K562 (cell line): ENCODE results near the gene KCNH8. TPM values are rescaled to one million over a fixed set of nuclear protein-coding genes. Genes with fewer than 3 reads are reported as not detected.

Experiments
- ATAC-seq: fragments of 200-7000 bp; cut with Tn5 transposase; 3 replicates; pipeline ENCODE4 v1.9.1; 2020; ENCODE audit warnings: moderate library complexity
- BruUV-seq: library from RNA; stranded (reverse); fragments of 400-500 nt; replicated peaks from 2 replicates; lab custom pipeline; 2021; lab: Mats Ljungman, UMichigan
- CTCF ChIA-PET: fragments of 300-600 bp; formaldehyde crosslinking; extraction: SDS; loops from one replicate; lab custom pipeline; 2021; ENCODE audit warnings: low intra/inter-chr PET ratio; lab: Yijun Ruan, JAX
- POLR2A ChIA-PET: fragments of 300-600, 350-650 bp; sonication (Branson Sonifier 250); formaldehyde crosslinking; extraction: SDS; loops from one replicate; lab custom pipeline; 2021; ENCODE audit warnings: antibody characterized with exemption, inconsistent platforms; lab: Yijun Ruan, JAX
- DNase-seq, 4 experiments: peaks; one replicate each; pipeline versions ENCODE4 v3.0.0 to v3.0.0-alpha.2; 2011 to 2018; ENCODE audit warnings: low spot score in 3 of 4, mixed read lengths in 3 of 4; ENCODE audit errors: extremely low read depth in 1 of 4
- FAIRE-seq: peaks from 2 replicates; lab custom pipeline; 2011; peaks lifted over from hg19 to GRCh38; lab: Jason Lieb, UNC
- H2AFZ ChIP-seq: 2 replicates; pipeline ENCODE4 v1.6.0; 2011; ENCODE audit warnings: low read depth, low read length, control low read depth, inconsistent platforms
- H3K27ac ChIP-seq: fragments of 200-600 bp; 3 replicates; pipeline ENCODE4 v1.8.0; 2011; ENCODE audit warnings: low read depth, mild to moderate bottlenecking, control low read depth, inconsistent platforms, low read length, moderate library complexity, mixed read lengths; ENCODE audit errors: extremely low read depth
- H3K27me3 ChIP-seq, 2 experiments: fragments of 300-600 bp in 1 of 2; 2 replicates in 1 of 2; 3 replicates in 1 of 2; pipeline versions ENCODE4 v1.6.0 to v1.8.0; 2011; ENCODE audit warnings: inconsistent platforms in 2 of 2, low read length in 2 of 2, mild to moderate bottlenecking in 1 of 2, mixed read lengths in 1 of 2, moderate library complexity in 1 of 2; ENCODE audit not compliant: control insufficient read depth in 2 of 2, insufficient read depth in 2 of 2
- H3K36me3 ChIP-seq: fragments of 300-600 bp; 3 replicates; pipeline ENCODE4 v1.8.0; 2011; ENCODE audit warnings: mild to moderate bottlenecking, low read length, inconsistent platforms; ENCODE audit not compliant: control insufficient read depth, insufficient read depth
- H3K4me1 ChIP-seq, 2 experiments: fragments of 200-600 bp in 1 of 2; replicated peaks in 1 of 2; 2 replicates in 1 of 2; 3 replicates in 1 of 2; pipeline versions ENCODE4 v1.5.1 to v1.8.0; 2011; ENCODE audit warnings: inconsistent platforms in 2 of 2, low read length in 2 of 2, mild to moderate bottlenecking in 1 of 2, mixed read lengths in 1 of 2, moderate library complexity in 1 of 2; ENCODE audit not compliant: control insufficient read depth in 2 of 2, insufficient read depth in 2 of 2
- H3K4me2 ChIP-seq: 2 replicates; pipeline ENCODE4 v1.6.1; 2011; ENCODE audit warnings: low read length, control low read depth, inconsistent platforms, mixed read lengths; ENCODE audit not compliant: insufficient read depth
- H3K4me3 ChIP-seq: fragments of 200-600 bp; sonication (generic), shearing (Covaris generic); 2 replicates; pipeline ENCODE4 v1.5.1; 2016; ENCODE audit warnings: control low read depth, inconsistent platforms
- H3K79me2 ChIP-seq: fragments of 200-600 bp; 3 replicates; pipeline ENCODE4 v1.8.0; 2011; ENCODE audit warnings: low read length, inconsistent platforms; ENCODE audit not compliant: control insufficient read depth, insufficient read depth
- H3K9ac ChIP-seq, 2 experiments: 2 replicates each; pipeline versions ENCODE4 v1.6.0 to v1.6.1; 2011; ENCODE audit warnings: low read depth in 2 of 2, low read length in 2 of 2, control low read depth in 1 of 2, inconsistent platforms in 1 of 2, mild to moderate bottlenecking in 1 of 2, mixed read lengths in 1 of 2; ENCODE audit not compliant: insufficient read depth in 1 of 2
- H3K9me1 ChIP-seq: one replicate; pipeline ENCODE4 v1.6.0; 2011; ENCODE audit warnings: inconsistent platforms, mild to moderate bottlenecking, low read length, moderate library complexity; ENCODE audit not compliant: control insufficient read depth, insufficient read depth
- H3K9me3 ChIP-seq: replicated peaks from 2 replicates; pipeline ENCODE4 v1.5.1; 2011; ENCODE audit warnings: low read depth, low read length, inconsistent platforms; ENCODE audit not compliant: control insufficient read depth, insufficient read depth
- H4K20me1 ChIP-seq: replicated peaks from 2 replicates; pipeline ENCODE4 v1.6.1; 2011; ENCODE audit warnings: low read length, inconsistent platforms, mixed read lengths; ENCODE audit not compliant: control insufficient read depth, insufficient read depth
- C11orf30 ChIP-seq: fragments of 450-650 bp; IDR thresholded peaks from 2 replicates; pipeline ENCODE4 v1.6.1; 2016; ENCODE audit warnings: low read depth, mild to moderate bottlenecking
- MAFF ChIP-seq: IDR thresholded peaks from 2 replicates; pipeline ENCODE4 v1.6.1; 2012; ENCODE audit warnings: low read length, improper control_type of control experiment
- MAFG ChIP-seq: fragments of 450-650 bp; conservative IDR thresholded peaks from 2 replicates; pipeline ENCODE4 v1.6.1; 2016; ENCODE audit warnings: missing genetic modification characterization, missing compliant biosample characterization
- MAFK ChIP-seq: IDR thresholded peaks from 2 replicates; pipeline ENCODE4 v1.6.1; 2011; ENCODE audit warnings: low read length, improper control_type of control experiment
- NR2C1 ChIP-seq, 2 experiments: fragments of 450-650 bp; IDR thresholded peaks; 2 replicates each; pipeline ENCODE4 v1.6.1; 2017; ENCODE audit warnings: mild to moderate bottlenecking in 2 of 2, antibody characterized with exemption in 1 of 2, inconsistent platforms in 1 of 2, missing compliant biosample characterization in 1 of 2, missing genetic modification characterization in 1 of 2
- PHF20 ChIP-seq: fragments of 450-650 bp; IDR thresholded peaks from 2 replicates; pipeline ENCODE4 v1.6.1; 2018; ENCODE audit not compliant: partially characterized antibody
- PURB ChIP-seq: sonication (generic); formaldehyde crosslinking; IDR thresholded peaks from 2 replicates; pipeline ENCODE4 v1.9.0; 2021; ENCODE audit warnings: low read depth, mild to moderate bottlenecking, missing genetic modification reagents
- TEAD1 ChIP-seq, 2 experiments: fragments of 450-650 bp in 1 of 2; sonication (generic) in 1 of 2; formaldehyde crosslinking; IDR thresholded peaks; 2 replicates each; pipeline versions ENCODE4 v1.4.0 to v1.8.0; 2020 to 2022; ENCODE audit warnings: mild to moderate bottlenecking in 2 of 2, missing genetic modification reagents in 1 of 2
- XRCC4 ChIP-seq: IDR thresholded peaks from one replicate; pipeline ENCODE4 v1.6.1; 2011; ENCODE audit not compliant: insufficient read depth, insufficient read length; ENCODE audit errors: extremely low read depth
- ZBTB17 ChIP-seq: fragments of 450-650 bp; formaldehyde crosslinking; IDR thresholded peaks from 2 replicates; pipeline ENCODE4 v1.4.0; 2020; ENCODE audit warnings: mild to moderate bottlenecking
- ZNF263 ChIP-seq: sonication (generic); formaldehyde crosslinking; IDR thresholded peaks from 2 replicates; pipeline ENCODE4 v1.8.0; 2022; ENCODE audit warnings: mild to moderate bottlenecking, missing genetic modification reagents, borderline replicate concordance
- ZNF316 ChIP-seq: fragments of 450-650 bp; IDR thresholded peaks from 2 replicates; pipeline ENCODE4 v1.6.1; 2016
- ZNF507 ChIP-seq: conservative IDR thresholded peaks from 2 replicates; pipeline ENCODE4 v1.6.1; 2017; ENCODE audit warnings: missing genetic modification characterization, missing compliant biosample characterization
- ZNF77 ChIP-seq: fragments of 250-450 bp; sonication (Bioruptor Pico); IDR thresholded peaks from 2 replicates; pipeline ENCODE4 v1.5.0; 2020
- WGBS: fragments of 100-300 bp; shearing (Covaris generic); methylation state at CpG from one replicate; pipeline ENCODE4 v1.1.6; 2016; ENCODE audit warnings: low coverage, mixed read lengths; ENCODE audit not compliant: insufficient coverage; ENCODE audit errors: missing lambda C conversion rate; 5-methylcytosine and 5-hydroxymethylcytosine counted together
- in situ Hi-C: fragments of 300-500 bp; cut with MboI; formaldehyde crosslinking; loops from 4 replicates; pipeline ENCODE4 v1.15.0; 2018; ENCODE audit warnings: inconsistent platforms, mixed read lengths
- intact Hi-C: fragments of 100-400 bp; cut with micrococcal nuclease; formaldehyde crosslinking; loops from 2 replicates; pipeline ENCODE4 v1.14.2; 2022
- polyA plus RNA-seq, 8 experiments: library from polyadenylated mRNA; depleted of rRNA in 4 of 8; stranded (reverse) in 5 of 8; unstranded in 3 of 8; fragments of >200 nt; fragmentation: Nextera tagmentation in 2 of 8; fragmentation: Illumina TruSeq in 1 of 8; extraction: Ambion mirVana in 2 of 8; extraction: Trizol in 1 of 8; gene quantifications; 2 replicates each; pipeline versions ENCODE4 v1.2.1 to v1.2.3, GENCODE V29; 2011 to 2014; ENCODE audit warnings: inconsistent platforms in 1 of 8, missing spikeins in 1 of 8
- total RNA-seq, 7 experiments: library from RNA; depleted of rRNA in 6 of 7; stranded (reverse); fragments of >200 nt in 6 of 7; fragmentation: Illumina TruSeq in 2 of 7; extraction: Trizol in 2 of 7; gene quantifications; 2 replicates each; pipeline versions ENCODE4 v1.2.1 to v1.2.3, GENCODE V29; 2011 to 2021; ENCODE audit warnings: low replicate concordance in 1 of 7
- TF ChIP-seq, protein P1 (sequence below): fragments of 250-450 bp; sonication (Bioruptor Pico); IDR thresholded peaks from 2 replicates; pipeline ENCODE4 v1.8.0; 2022; ENCODE audit warnings: inconsistent platforms
- TF ChIP-seq, protein P2 (sequence below), 2 experiments: fragments of 450-650 bp in 1 of 2; sonication (generic) in 1 of 2; formaldehyde crosslinking in 1 of 2; IDR thresholded peaks in 1 of 2; conservative IDR thresholded peaks in 1 of 2; 2 replicates each; pipeline versions ENCODE4 v1.6.1 to v1.8.1; 2016 to 2023; ENCODE audit warnings: mild to moderate bottlenecking in 2 of 2, moderate library complexity in 2 of 2, inconsistent platforms in 1 of 2, missing genetic modification reagents in 1 of 2
- TF ChIP-seq, protein P3 (sequence below): fragments of 250-450 bp; sonication (Bioruptor Pico); IDR thresholded peaks from 2 replicates; pipeline ENCODE4 v1.8.0; 2021; ENCODE audit warnings: borderline replicate concordance, mild to moderate bottlenecking, moderate library complexity; ENCODE audit not compliant: poor library complexity, severe bottlenecking
- TF ChIP-seq, protein P4 (sequence below): conservative IDR thresholded peaks from 2 replicates; pipeline ENCODE4 v1.6.1; 2011; ENCODE audit warnings: low read depth, mild to moderate bottlenecking, low read length; ENCODE audit not compliant: control insufficient read depth

KCNH8 gene
- total and polyA plus RNA-seq, 9 of the 15 experiments (the other 6 are each of a cell fraction or from before 2014, with no cell fraction given), result 0.02 to 0.08 (median 0.04) TPM; not detected in 6

DNA sequence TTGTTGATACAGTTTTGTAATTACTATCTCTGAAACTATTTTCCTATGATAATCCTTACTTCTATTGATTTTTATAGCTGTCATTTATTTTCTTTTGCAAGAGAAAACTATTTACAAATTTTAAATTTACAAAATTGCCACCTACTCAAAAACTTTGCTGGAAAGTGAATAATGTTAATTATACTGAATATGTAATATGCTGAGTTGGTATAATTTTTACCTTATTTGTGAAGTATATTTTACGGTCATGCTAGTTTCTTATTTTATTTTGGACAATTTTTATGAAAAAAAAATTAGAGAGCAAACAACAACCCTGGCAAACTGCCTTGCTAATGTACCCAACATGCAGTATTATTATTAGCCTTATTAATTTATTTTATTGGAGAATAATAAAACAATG, 2.9 kb downstream of the KCNH8 start:
- ATAC-seq (no peak), DNase-seq (no peak), FAIRE-seq (no peak)
- H3K4me2 ChIP-seq, result no peak overlapping the region
- H3K4me1 ChIP-seq, result peaks cover 0 to 16% of the 10 kb centered on the region in 2 experiments; a peak in 2 of 5 replicates
- in situ Hi-C loops, result no loop called here
- H3K9me1 ChIP-seq, result no peaks in the 10 kb centered on the region
- no peak overlapping the region for H2AFZ ChIP-seq
- no peaks in the 10 kb centered on the region for H4K20me1 ChIP-seq
- 0% methylated on average over 1 of the region's 1 CpG for WGBS
- H3K36me3 ChIP-seq, result no peaks in the 10 kb centered on the region
- no peak overlapping the region for H3K4me3 ChIP-seq
- H3K9ac ChIP-seq, result no peak overlapping the region
- no peak overlapping the region for H3K27ac ChIP-seq
- ChIA-PET CTCF (no interaction called here), POLR2A (no interaction called here)
- no peaks in the 10 kb centered on the region for H3K27me3 ChIP-seq
- H3K79me2 ChIP-seq, result no peaks in the 10 kb centered on the region
- intact Hi-C loops, result no loop called here
- H3K9me3 ChIP-seq, result no peaks in the 10 kb centered on the region
- BruUV-seq, result no TSS peak
- TF ChIP-seq PHF20, result no peak
- TF ChIP-seq TEAD1 (CRISPR knock-in tag; IDR thresholded peaks at IDR 0.05), result no peak
- TF ChIP-seq ZNF263, result no peak
- no peak for TF ChIP-seq PURB (CRISPR knock-in tag)
- TF ChIP-seq, protein P1, sequence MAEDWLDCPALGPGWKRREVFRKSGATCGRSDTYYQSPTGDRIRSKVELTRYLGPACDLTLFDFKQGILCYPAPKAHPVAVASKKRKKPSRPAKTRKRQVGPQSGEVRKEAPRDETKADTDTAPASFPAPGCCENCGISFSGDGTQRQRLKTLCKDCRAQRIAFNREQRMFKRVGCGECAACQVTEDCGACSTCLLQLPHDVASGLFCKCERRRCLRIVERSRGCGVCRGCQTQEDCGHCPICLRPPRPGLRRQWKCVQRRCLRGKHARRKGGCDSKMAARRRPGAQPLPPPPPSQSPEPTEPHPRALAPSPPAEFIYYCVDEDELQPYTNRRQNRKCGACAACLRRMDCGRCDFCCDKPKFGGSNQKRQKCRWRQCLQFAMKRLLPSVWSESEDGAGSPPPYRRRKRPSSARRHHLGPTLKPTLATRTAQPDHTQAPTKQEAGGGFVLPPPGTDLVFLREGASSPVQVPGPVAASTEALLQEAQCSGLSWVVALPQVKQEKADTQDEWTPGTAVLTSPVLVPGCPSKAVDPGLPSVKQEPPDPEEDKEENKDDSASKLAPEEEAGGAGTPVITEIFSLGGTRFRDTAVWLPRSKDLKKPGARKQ (CRISPR knock-in tag), result no peak
- peak; percentile 68 for TF ChIP-seq MAFG (tag)
- peak; percentile 68 for TF ChIP-seq C11orf30
- no peak for TF ChIP-seq NR2C1 (IDR thresholded peaks at IDR 0.05)
- TF ChIP-seq NR2C1 (tag; IDR thresholded peaks at IDR 0.05), result no peak
- TF ChIP-seq, protein P2, sequence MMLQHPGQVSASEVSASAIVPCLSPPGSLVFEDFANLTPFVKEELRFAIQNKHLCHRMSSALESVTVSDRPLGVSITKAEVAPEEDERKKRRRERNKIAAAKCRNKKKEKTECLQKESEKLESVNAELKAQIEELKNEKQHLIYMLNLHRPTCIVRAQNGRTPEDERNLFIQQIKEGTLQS (IDR thresholded peaks at IDR 0.05), result no peak
- TF ChIP-seq, protein P2 (CRISPR knock-in tag; conservative IDR thresholded peaks at IDR 0.05), result no peak
- TF ChIP-seq, protein P3, sequence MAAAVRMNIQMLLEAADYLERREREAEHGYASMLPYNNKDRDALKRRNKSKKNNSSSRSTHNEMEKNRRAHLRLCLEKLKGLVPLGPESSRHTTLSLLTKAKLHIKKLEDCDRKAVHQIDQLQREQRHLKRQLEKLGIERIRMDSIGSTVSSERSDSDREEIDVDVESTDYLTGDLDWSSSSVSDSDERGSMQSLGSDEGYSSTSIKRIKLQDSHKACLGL (CRISPR knock-in tag), result no peak
- TF ChIP-seq XRCC4, result no peak
- no peak for TF ChIP-seq ZBTB17
- TF ChIP-seq ZNF316, result peak; percentile 88
- TF ChIP-seq, protein P4, sequence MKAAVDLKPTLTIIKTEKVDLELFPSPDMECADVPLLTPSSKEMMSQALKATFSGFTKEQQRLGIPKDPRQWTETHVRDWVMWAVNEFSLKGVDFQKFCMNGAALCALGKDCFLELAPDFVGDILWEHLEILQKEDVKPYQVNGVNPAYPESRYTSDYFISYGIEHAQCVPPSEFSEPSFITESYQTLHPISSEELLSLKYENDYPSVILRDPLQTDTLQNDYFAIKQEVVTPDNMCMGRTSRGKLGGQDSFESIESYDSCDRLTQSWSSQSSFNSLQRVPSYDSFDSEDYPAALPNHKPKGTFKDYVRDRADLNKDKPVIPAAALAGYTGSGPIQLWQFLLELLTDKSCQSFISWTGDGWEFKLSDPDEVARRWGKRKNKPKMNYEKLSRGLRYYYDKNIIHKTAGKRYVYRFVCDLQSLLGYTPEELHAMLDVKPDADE, result no peak
- peak; percentile 49; the same call in 1 of the 2 replicates for TF ChIP-seq MAFF
- TF ChIP-seq ZNF507, result no peak
- peak; percentile 59; the same call in 1 of the 2 replicates for TF ChIP-seq MAFK
- TF ChIP-seq ZNF77 (CRISPR knock-in tag), result no peak
